OCI-LY3 (cell line): ENCODE results near the gene FAM149B1.

Experiments used
- H2AFZ ChIP-seq: fragments of 200-600, 300-600 bp; shearing (Covaris generic); 2 replicates; pipeline ENCODE4 v1.6.0; 2014; ENCODE audit warnings: antibody characterized with exemption, low read depth, low read length
- H3K27ac ChIP-seq: fragments of 200-600, 300-600 bp; sonication (generic); 2 replicates; pipeline ENCODE4 v1.5.1; 2014; ENCODE audit warnings: mild to moderate bottlenecking, low read length, moderate library complexity, mixed read lengths
- H3K27me3 ChIP-seq: fragments of 200-600, 300-600 bp; sonication (generic); 2 replicates; pipeline ENCODE4 v1.6.1; 2014; ENCODE audit warnings: low read depth, low read length, mixed read lengths
- H3K36me3 ChIP-seq: fragments of 200-600, 300-600 bp; sonication (generic); replicated peaks from 2 replicates; pipeline ENCODE3; 2014; ENCODE audit warnings: low read depth, low read length, mixed read lengths
- H3K4me1 ChIP-seq: fragments of 300-600, 200-600 bp; sonication (generic); 2 replicates; pipeline ENCODE4 v1.6.1; 2014; ENCODE audit warnings: low read length, mixed read lengths
- H3K4me2 ChIP-seq: fragments of 200-600, 300-600 bp; sonication (generic); 2 replicates; pipeline ENCODE4 v1.6.1; 2014; ENCODE audit warnings: low read length, mixed read lengths
- H3K4me3 ChIP-seq: fragments of 300-600, 200-600 bp; sonication (generic); 2 replicates; pipeline ENCODE4 v1.5.1; 2014; ENCODE audit warnings: antibody characterized with exemption, mild to moderate bottlenecking, low read length, moderate library complexity
- H3K79me2 ChIP-seq: fragments of 300-600, 200-600 bp; shearing (Covaris generic); 2 replicates; pipeline ENCODE4 v1.6.1; 2014; ENCODE audit warnings: mild to moderate bottlenecking, low read length, mixed read lengths
- H3K9ac ChIP-seq: fragments of 300-600, 200-600 bp; shearing (Covaris generic); 2 replicates; pipeline ENCODE4 v1.6.0; 2014; ENCODE audit warnings: mild to moderate bottlenecking, low read length, moderate library complexity
- H3K9me3 ChIP-seq: fragments of 200-600, 300-600 bp; shearing (Covaris generic); 2 replicates; pipeline ENCODE4 v1.6.1; 2014; ENCODE audit warnings: low read length, mixed read lengths; ENCODE audit not compliant: insufficient read depth
- H4K20me1 ChIP-seq: fragments of 200-600, 300-600 bp; sonication (generic); 2 replicates; pipeline ENCODE4 v1.6.1; 2016; ENCODE audit warnings: low read length, mixed read lengths; ENCODE audit not compliant: insufficient read depth
- EZH2phosphoT487 ChIP-seq: fragments of 200-600 bp; shearing (Covaris generic); IDR thresholded peaks from 2 replicates; pipeline ENCODE4 v1.6.1; 2018; ENCODE audit warnings: antibody characterized with exemption, mixed run types, low read depth
- TF ChIP-seq, protein P1 (sequence below): fragments of 200-600, 300-600 bp; sonication (generic); IDR thresholded peaks from 2 replicates; pipeline ENCODE4 v1.5.1; 2014; ENCODE audit warnings: antibody characterized with exemption, low read length, low read depth

FAM149B1 gene

DNA sequence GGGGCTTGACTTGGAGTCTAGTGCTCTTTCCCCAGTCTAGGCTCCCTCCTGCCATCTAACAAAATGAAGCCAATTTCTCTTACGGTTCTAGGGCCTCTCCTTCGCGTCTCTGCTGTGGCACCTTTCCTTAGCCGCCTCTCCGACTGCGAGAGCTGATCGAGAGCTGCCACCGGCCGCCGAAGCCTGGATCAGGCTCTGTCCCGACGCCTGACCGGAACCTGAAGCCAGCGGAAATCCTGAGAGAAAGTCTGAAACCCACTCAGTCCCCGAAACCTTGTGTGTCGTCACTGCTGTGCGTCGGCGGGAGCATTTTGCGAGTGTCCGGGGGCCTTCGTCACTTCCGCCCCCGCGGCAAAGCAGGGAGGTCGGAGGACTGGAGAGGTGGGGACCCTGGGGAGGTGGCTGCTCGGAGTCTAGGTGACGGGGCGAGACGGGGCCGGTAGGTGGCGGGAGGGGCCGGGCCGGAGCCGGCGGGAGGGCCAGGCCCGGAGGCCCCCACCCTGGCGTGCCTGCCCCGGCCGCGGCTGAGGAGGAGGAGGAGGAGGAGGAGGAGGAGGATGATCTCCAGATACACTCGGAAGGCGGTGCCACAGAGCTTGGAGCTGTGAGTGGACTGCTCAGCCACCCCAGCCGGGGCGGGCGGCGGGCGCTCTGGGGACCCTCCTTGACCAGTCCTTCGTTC is at the start of gene FAM149B1, which contains the start of gene ECD:
Gene FAM149B1, plus strand, starts transcription at position 337 of the 682 bp plus-strand sequence. Its CDS starts 221 bp downstream, at position 558.
Gene ECD, minus strand, starts transcription at position 226 of the 682 bp plus-strand sequence. CDS start 4,071 bp downstream, outside the sequence.
- Histone ChIP-seq H3K79me2 (peaks cover 53% of the 10 kb centered on the region), H3K9me3 (no peaks in the 10 kb centered on the region), H3K9ac (peak within 1 kb of the TSS; percentile 91), H4K20me1 (no peaks in the 10 kb centered on the region), H3K4me3 (peak within 1 kb of the TSS; percentile 90), H3K4me1 (peaks cover 8% of the 10 kb centered on the region), H2AFZ (peak within 1 kb of the TSS; percentile 78; the same call in 1 of the 2 replicates), H3K36me3 (peaks cover 3% of the 10 kb centered on the region), H3K27ac (peak within 1 kb of the TSS; percentile 56), H3K27me3 (no peaks in the 10 kb centered on the region), H3K4me2 (peak within 1 kb of the TSS; percentile 80)
- TF ChIP-seq EZH2phosphoT487, result no peak
- TF ChIP-seq, protein P1, sequence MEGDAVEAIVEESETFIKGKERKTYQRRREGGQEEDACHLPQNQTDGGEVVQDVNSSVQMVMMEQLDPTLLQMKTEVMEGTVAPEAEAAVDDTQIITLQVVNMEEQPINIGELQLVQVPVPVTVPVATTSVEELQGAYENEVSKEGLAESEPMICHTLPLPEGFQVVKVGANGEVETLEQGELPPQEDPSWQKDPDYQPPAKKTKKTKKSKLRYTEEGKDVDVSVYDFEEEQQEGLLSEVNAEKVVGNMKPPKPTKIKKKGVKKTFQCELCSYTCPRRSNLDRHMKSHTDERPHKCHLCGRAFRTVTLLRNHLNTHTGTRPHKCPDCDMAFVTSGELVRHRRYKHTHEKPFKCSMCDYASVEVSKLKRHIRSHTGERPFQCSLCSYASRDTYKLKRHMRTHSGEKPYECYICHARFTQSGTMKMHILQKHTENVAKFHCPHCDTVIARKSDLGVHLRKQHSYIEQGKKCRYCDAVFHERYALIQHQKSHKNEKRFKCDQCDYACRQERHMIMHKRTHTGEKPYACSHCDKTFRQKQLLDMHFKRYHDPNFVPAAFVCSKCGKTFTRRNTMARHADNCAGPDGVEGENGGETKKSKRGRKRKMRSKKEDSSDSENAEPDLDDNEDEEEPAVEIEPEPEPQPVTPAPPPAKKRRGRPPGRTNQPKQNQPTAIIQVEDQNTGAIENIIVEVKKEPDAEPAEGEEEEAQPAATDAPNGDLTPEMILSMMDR, result no peak

DNA sequence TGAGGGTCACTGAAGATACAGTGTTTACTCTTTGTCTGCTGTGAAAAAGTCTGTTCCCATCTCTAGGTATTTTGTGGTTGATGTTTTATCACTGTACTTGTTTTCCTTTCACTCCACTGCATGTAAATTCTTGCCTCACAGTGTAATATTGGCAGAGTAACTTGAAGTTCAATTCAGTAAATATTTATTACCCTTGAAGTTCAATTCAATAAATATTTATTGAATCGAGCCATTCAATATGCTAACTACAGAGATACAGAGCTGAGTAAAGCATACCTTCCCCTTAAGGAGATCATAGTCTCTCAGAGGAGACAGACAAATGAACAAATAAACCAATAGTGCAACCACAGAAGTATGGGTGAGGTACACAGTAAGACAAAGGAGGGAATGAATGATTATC is 48.5 kb upstream of the FAM149B1 start:
- no peak for TF ChIP-seq EZH2phosphoT487
- TF ChIP-seq, protein P1, result no peak
- no peaks in the 10 kb centered on the region for H3K27me3 ChIP-seq
- no peak overlapping the region for H3K9ac ChIP-seq
- no peaks in the 10 kb centered on the region for H4K20me1 ChIP-seq
- H3K79me2 ChIP-seq, result no peaks in the 10 kb centered on the region
- no peak overlapping the region for H3K4me2 ChIP-seq
- no peaks in the 10 kb centered on the region for H3K9me3 ChIP-seq
- no peak overlapping the region for H2AFZ ChIP-seq
- H3K4me3 ChIP-seq, result no peak overlapping the region
- H3K36me3 ChIP-seq, result no peaks in the 10 kb centered on the region
- H3K4me1 ChIP-seq, result peaks cover 11% of the 10 kb centered on the region
- no peak overlapping the region for H3K27ac ChIP-seq

DNA sequence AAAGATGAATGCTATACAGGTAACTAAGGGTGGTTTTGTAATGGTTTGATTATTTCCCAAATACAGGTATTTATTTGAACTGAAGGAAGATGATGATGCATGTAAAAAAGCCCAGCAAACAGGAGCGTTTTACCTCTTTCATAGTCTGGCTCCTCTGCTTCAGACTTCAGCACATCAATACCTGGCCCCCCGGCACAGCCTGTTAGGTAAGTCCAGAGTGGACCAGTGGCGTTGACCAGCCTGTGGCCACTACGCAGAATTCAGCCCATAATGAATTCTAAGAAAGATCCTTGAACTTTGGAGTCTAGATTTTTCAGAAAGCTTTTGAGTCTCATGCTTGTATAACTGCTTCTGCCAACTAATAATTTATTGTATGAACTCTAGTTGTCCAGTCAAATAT is 48.0 kb upstream of the FAM149B1 start:
- H4K20me1 ChIP-seq, result no peaks in the 10 kb centered on the region
- no peaks in the 10 kb centered on the region for H3K79me2 ChIP-seq
- H3K27me3 ChIP-seq, result no peaks in the 10 kb centered on the region
- H3K9me3 ChIP-seq, result no peaks in the 10 kb centered on the region
- no peak overlapping the region for H3K9ac ChIP-seq
- H3K4me3 ChIP-seq, result no peak overlapping the region
- peaks cover 11% of the 10 kb centered on the region for H3K4me1 ChIP-seq
- TF ChIP-seq EZH2phosphoT487, result no peak
- TF ChIP-seq, protein P1, result no peak
- H3K4me2 ChIP-seq, result no peak overlapping the region
- H3K36me3 ChIP-seq, result no peaks in the 10 kb centered on the region
- no peak overlapping the region for H3K27ac ChIP-seq
- no peak overlapping the region for H2AFZ ChIP-seq

DNA sequence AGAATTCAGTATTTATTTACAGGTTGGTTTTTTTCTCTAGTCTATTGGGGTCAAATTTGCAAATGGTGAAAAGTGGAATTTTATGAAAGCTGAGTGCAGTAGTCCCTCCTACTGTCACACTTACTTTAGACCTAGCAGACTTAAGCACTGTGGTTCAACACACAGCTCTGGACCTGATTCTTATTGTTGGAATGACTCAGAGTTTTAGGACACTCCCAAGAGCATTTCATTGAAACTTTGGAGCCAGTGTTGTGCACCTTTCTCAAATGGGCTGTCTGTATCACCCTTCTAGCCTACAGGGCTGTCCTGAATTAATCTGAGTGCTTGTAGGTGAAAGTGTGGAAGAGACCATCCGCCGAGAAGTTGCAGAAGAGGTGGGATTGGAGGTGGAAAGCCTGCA is 41.6 kb upstream of the FAM149B1 start:
- H3K27me3 ChIP-seq, result no peaks in the 10 kb centered on the region
- no peaks in the 10 kb centered on the region for H3K36me3 ChIP-seq
- H3K4me1 ChIP-seq, result peaks cover 9% of the 10 kb centered on the region
- no peak overlapping the region for H2AFZ ChIP-seq
- no peak overlapping the region for H3K4me3 ChIP-seq
- H3K27ac ChIP-seq, result no peak overlapping the region
- no peak overlapping the region for H3K4me2 ChIP-seq
- H3K9me3 ChIP-seq, result no peaks in the 10 kb centered on the region
- H3K9ac ChIP-seq, result no peak overlapping the region
- H3K79me2 ChIP-seq, result no peaks in the 10 kb centered on the region
- TF ChIP-seq EZH2phosphoT487, result no peak
- TF ChIP-seq, protein P1, result no peak
- H4K20me1 ChIP-seq, result no peaks in the 10 kb centered on the region
